ENCODE measurements around the gene GNA12. TPM values are rescaled to one million over a fixed set of nuclear protein-coding genes. Genes with fewer than 3 reads are reported as not detected.
"Not testable (repeated sequence)": the region's sequence is repeated elsewhere in the genome, so short reads cannot be mapped to it uniquely, and the experiment has no call there.

The GNA12 gene
- total RNA-seq, 2 experiments from 2014 or later, result 16.3 to 17.4 TPM

- CTCF ChIA-PET, result interaction anchor here (0.6 to 8.6 kb wide), 5 partner anchors 10 to 213 kb away, joined by 3 to 53 read pairs (median 3); partner anchors contain the start of gene GRIFIN
Observed at GRCh38 chr7:2680256-2680655, 163.9 kb downstream of the GNA12 start.

GRCh38 chr7:2679135-2680127 lies 164.7 kb downstream of the GNA12 start:
- DNase-seq; H3K4me1 Mint-ChIP-seq; H3K36me3 Mint-ChIP-seq (ENCODE audit: low read depth); POLR2A ChIA-PET; H3K27ac Mint-ChIP-seq; H3K4me3 Mint-ChIP-seq; H3K9me3 Mint-ChIP-seq: not testable (repeated sequence)
- H3K27me3 Mint-ChIP-seq, result peaks cover 11% of the 10 kb centered on the region
- CTCF ChIA-PET, result interaction anchor here (0.8 to 8.6 kb wide), 2 partner anchors 31 to 199 kb away, joined by 4 to 53 read pairs; no protein-coding TSS in a partner anchor

More at GRCh38 chr7:2680256-2680655, 163.9 kb downstream of the GNA12 start:
- Mint-ChIP-seq H3K27me3 (peaks cover 10% of the 10 kb centered on the region), H3K36me3 (ENCODE audit: low read depth) (no peaks in the 10 kb centered on the region), H3K27ac (no peak overlapping the region), H3K4me3 (no peak overlapping the region), H3K4me1 (no peaks in the 10 kb centered on the region), H3K9me3 (no peaks in the 10 kb centered on the region)
- POLR2A ChIA-PET, result interaction anchor here (2.0 kb wide), 1 partner anchor 229 kb away, joined by 5 read pairs; no protein-coding TSS in a partner anchor
- no peak for DNase-seq

GRCh38 chr7:2678454-2678853 lies 165.7 kb downstream of the GNA12 start:
- DNase-seq; H3K4me1 Mint-ChIP-seq; H3K4me3 Mint-ChIP-seq; H3K36me3 Mint-ChIP-seq (ENCODE audit: low read depth); H3K9me3 Mint-ChIP-seq; CTCF ChIA-PET; H3K27ac Mint-ChIP-seq; POLR2A ChIA-PET: not testable (repeated sequence)
- peaks cover 17% of the 10 kb centered on the region for H3K27me3 Mint-ChIP-seq

Other genes starting within 250 kb of the GNA12 start
- 10 to 100 TPM in 1 of 2 experiments, 1 to 10 TPM in 1; 9.7 to 10.2 TPM for gene TTYH3, start 212.3 kb downstream of the GNA12 start, total RNA-seq
- under 1 TPM; 0.78 to 0.88 TPM for gene AMZ1, start 156.1 kb downstream of the GNA12 start, total RNA-seq
- 100 to 1,000 TPM; 163 TPM for gene CARD11, start 199.6 kb upstream of the GNA12 start, total RNA-seq

Data from activated CD4-positive, alpha-beta memory T cell treated with anti-CD3 and anti-CD28 coated beads, Interleukin-2, amount 10 ng/mL, durations not matched to agents 7 days and 5 days (primary cell).